Right renal pelvis (tissue), 4 donors: ENCODE data around the gene PCP2. TPM values are rescaled to one million over a fixed set of nuclear protein-coding genes. Genes with fewer than 3 reads are reported as not detected.
A peak's percentile ranks its signal among the peaks of the same experiment; 100 is the strongest.

ENCODE experiments used
- DNase-seq, 4 donors: peaks; one replicate each; pipeline ENCODE4 v3.0.0-alpha.2; 2013; ENCODE audit warnings: low read depth in 4 of 4, low spot score in 3 of 4, missing footprints in 1 of 4
- polyA plus RNA-seq, 4 donors: library from polyadenylated mRNA; unstranded; fragments of 120-200 nt; gene quantifications; one replicate each; pipeline ENCODE4 v1.2.1, GENCODE V29; 2013; ENCODE audit not compliant: insufficient read length in 4 of 4

Gene PCP2
- polyA plus RNA-seq, 4 donors: 0.82 to 1.6 (median 1.0) TPM

GRCh38 chr19:7602935-7603497, 30.5 kb downstream of the PCP2 start:
- no peak for DNase-seq

- DNase-seq: no peak
These were observed 31.1 kb downstream of the PCP2 start for GRCh38 chr19:7602240-7602934.

DNA sequence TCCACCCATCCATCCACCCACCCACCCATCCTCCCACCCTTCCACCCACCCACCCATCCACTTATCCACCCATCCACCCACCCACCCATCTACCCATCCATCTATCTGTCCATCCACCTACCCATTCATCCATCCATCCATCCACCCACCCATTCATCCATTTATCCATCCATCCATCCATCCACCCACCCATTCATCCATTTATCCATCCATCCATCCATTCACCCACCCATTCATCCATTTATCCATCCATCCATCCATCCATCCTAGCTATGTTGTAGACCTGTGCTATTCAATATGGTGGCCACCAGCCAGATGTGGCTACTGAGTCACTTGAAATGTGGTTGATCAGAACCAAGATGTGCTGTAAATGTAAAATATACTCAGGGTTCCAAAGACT, 32.8 kb downstream of the PCP2 start:
- no peak for DNase-seq

- DNase-seq: no peak
These were observed 35.3 kb downstream of the PCP2 start for GRCh38 chr19:7598180-7598579.

DNA sequence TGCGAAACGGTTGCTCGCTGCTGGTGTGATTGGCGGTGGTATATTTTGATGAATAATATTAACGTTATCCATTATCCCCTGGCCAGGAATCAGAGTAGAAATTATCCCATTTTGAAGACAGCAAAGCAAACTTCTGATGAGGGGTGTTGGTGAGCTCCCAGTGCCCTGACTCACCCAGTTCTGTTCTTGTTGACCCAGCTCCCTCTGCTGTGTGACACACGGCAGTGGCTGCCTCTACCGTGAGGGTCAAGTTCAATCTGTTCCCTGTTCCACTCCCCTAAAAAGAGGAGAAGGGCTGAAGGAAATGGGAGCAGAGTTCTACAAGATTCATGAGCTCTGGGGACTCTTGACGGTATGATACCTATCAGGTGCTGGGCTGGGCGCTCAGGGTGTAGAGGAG, 35.8 kb downstream of the PCP2 start:
- no peak for DNase-seq

DNA sequence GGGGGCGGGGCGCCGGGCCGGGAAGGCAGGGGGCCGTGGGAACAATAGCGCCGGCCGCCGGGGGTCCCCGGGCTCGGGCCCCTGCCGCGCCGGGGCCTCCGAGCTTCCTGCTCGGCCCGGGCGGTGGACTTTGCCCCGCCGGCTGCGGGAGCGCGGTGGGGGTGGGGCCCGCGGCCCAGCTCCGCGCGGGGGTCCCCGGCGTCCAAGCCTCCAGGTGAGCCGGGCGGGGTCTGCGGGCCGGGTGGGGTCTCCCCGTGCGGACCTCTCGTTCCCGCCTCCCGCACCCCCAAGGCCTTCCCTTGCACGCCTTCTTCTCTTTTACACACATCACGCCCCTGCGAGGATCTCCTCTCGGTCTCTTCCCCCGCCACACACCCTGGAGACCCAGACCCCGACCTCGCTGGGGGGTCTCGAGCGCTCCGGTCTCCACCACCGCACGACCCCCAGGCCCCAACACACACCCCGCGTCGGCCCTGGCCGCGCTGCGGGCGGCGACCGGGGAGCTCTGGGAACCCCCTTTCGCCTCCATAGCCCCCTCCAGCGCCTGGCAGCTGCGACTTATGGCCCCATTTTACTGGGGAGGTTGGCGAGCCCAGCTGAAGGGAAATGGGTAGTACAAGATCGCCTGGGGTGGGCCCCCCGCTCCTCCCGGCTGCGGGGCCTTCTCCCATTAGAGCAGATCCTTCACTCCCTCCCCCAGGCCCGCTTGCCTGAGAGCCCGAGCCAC, 37.1 kb downstream of the PCP2 start:
- no peak for DNase-seq

- peak; percentile 20 to 44 (median 36) for DNase-seq
These were observed 37.9 kb downstream of the PCP2 start, which contains the start of gene CAMSAP3 for GRCh38 chr19:7595466-7596133. CAMSAP3 (plus strand) TSS chr19:7595863; CDS start chr19:7596003, 140 bp downstream.

GRCh38 chr19:7590256-7590655, 43.3 kb downstream of the PCP2 start:
- DNase-seq: no peak

- DNase-seq: no peak
These were observed 43.7 kb downstream of the PCP2 start for GRCh38 chr19:7589822-7590221.

DNA sequence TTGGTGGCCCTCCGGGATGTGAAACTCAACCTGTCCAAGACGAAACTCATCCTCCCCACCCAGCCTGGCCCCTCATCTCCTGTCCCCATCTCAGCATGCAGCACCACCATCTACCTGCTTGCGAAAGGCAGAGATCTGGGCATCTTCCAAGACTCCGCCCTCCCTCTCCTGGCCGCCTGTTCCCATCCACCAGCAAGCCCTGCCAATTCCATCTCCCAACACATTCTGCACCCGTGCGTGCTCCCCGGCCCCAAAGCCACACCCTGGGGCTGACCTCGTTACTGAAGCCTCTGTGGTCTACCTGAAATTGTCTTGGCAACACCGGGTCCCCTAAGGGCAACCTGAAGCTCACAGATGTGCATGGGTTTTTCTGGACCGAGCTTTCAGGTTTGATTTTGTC, 51.1 kb downstream of the PCP2 start:
- DNase-seq: no peak

Other genes with a start within 250 kb of the PCP2 start
- gene PEX11G, start 144.7 kb downstream of the PCP2 start, polyA plus RNA-seq: 1 to 10 TPM; 4.9 to 9.3 (median 5.6) TPM
- 10 to 100 TPM; 43.1 to 69.6 (median 43.7) TPM for gene ZNF358, start 117.6 kb downstream of the PCP2 start, polyA plus RNA-seq
- gene MCOLN1, start 111.1 kb downstream of the PCP2 start, polyA plus RNA-seq: 10 to 100 TPM; 15.2 to 19.7 (median 16.1) TPM
- gene PNPLA6, start 98.0 kb downstream of the PCP2 start, polyA plus RNA-seq: 10 to 100 TPM; 36.2 to 45.1 (median 41.9) TPM
- 10 to 100 TPM; 13.2 to 22.5 (median 16.8) TPM for gene CAMSAP3, start 37.9 kb downstream of the PCP2 start, polyA plus RNA-seq
- gene XAB2, start 4.2 kb downstream of the PCP2 start, polyA plus RNA-seq: 10 to 100 TPM; 33.3 to 47.0 (median 34.9) TPM
- gene PET100, start 3.9 kb downstream of the PCP2 start, polyA plus RNA-seq: 100 to 1,000 TPM in 2 of 4 donors, 10 to 100 TPM in 2; 86.2 to 115 (median 105) TPM
- gene STXBP2, start 3.4 kb upstream of the PCP2 start, polyA plus RNA-seq: 10 to 100 TPM; 54.9 to 68.0 (median 66.3) TPM
- 1 to 10 TPM in 2 of 4 donors, under 1 TPM in 2; 0.34 to 1.5 (median 1.0) TPM for gene RETN, start 35.3 kb upstream of the PCP2 start, polyA plus RNA-seq
- under 1 TPM; 0.11 to 0.66 (median 0.17) TPM for gene MCEMP1, start 43.4 kb upstream of the PCP2 start, polyA plus RNA-seq
- 10 to 100 TPM; 40.6 to 72.7 (median 48.4) TPM for gene TRAPPC5, start 47.1 kb upstream of the PCP2 start, polyA plus RNA-seq
- under 1 TPM in 3 of 4 donors, not detected in 1; 0.15 to 0.29 (median 0.17) TPM for gene FCER2, start 68.4 kb upstream of the PCP2 start, polyA plus RNA-seq
- gene CLEC4G, start 98.4 kb upstream of the PCP2 start, polyA plus RNA-seq: under 1 TPM in 1 of 4 donors, not detected in 3; 0.13 TPM
- gene CD209, start 113.8 kb upstream of the PCP2 start, polyA plus RNA-seq: 1 to 10 TPM; 1.0 to 1.7 (median 1.3) TPM
- 1 to 10 TPM; 2.6 to 3.7 (median 3.3) TPM for gene CLEC4M, start 129.5 kb upstream of the PCP2 start, polyA plus RNA-seq
- gene EVI5L, start 196.5 kb upstream of the PCP2 start, polyA plus RNA-seq: 10 to 100 TPM; 15.4 to 19.0 (median 16.1) TPM
- gene PRR36, start 240.7 kb upstream of the PCP2 start, polyA plus RNA-seq: 1 to 10 TPM; 5.6 to 9.4 (median 7.6) TPM